GM23338 (cell line): Measurements from ENCODE around the gene CLEC2B. TPM values are rescaled to one million over a fixed set of nuclear protein-coding genes. Genes with fewer than 3 reads are reported as not detected.

Experiments used
- ATAC-seq: fragments of 200-7000 bp; cut with Tn5 transposase; 3 replicates; pipeline ENCODE4 v1.9.1; 2020
- DNase-seq: peaks from one replicate; pipeline ENCODE4 v3.0.0-alpha.2; 2015; ENCODE audit warnings: low spot score
- H2AFZ ChIP-seq: fragments of 200-600 bp; sonication (generic); 2 replicates; pipeline ENCODE4 v1.8.0; 2016; ENCODE audit warnings: antibody characterized with exemption, mild to moderate bottlenecking, moderate library complexity
- H3F3A ChIP-seq: fragments of 200-600 bp; sonication (generic); replicated peaks from 2 replicates; pipeline ENCODE4 v1.8.0; 2017; ENCODE audit warnings: antibody characterized with exemption, mixed run types, low read depth
- H3K27ac ChIP-seq: fragments of 200-600 bp; sonication (generic); 2 replicates; pipeline ENCODE4 v1.6.1; 2016; ENCODE audit warnings: low read depth
- H3K27me3 ChIP-seq: fragments of 200-600 bp; sonication (generic); 2 replicates; pipeline ENCODE4 v1.8.0; 2016; ENCODE audit warnings: mild to moderate bottlenecking, mixed run types, moderate library complexity; ENCODE audit not compliant: insufficient read depth
- H3K36me3 ChIP-seq: fragments of 200-600 bp; sonication (generic); 2 replicates; pipeline ENCODE4 v1.8.0; 2016; ENCODE audit warnings: mild to moderate bottlenecking; ENCODE audit not compliant: insufficient read depth
- H3K4me1 ChIP-seq: fragments of 200-600 bp; sonication (generic); 2 replicates; pipeline ENCODE4 v1.8.0; 2016; ENCODE audit warnings: mild to moderate bottlenecking, moderate library complexity; ENCODE audit not compliant: insufficient read depth
- H3K4me2 ChIP-seq: fragments of 200-600 bp; sonication (generic); 2 replicates; pipeline ENCODE4 v1.7.1; 2017; ENCODE audit warnings: mixed run types
- H3K4me3 ChIP-seq: fragments of 200-600 bp; sonication (generic); 2 replicates; pipeline ENCODE4 v1.6.1; 2016; ENCODE audit warnings: mixed run types
- H3K79me2 ChIP-seq: fragments of 200-600 bp; sonication (generic); replicated peaks from 2 replicates; pipeline ENCODE4 v1.8.0; 2017; ENCODE audit warnings: mild to moderate bottlenecking; ENCODE audit not compliant: insufficient read depth
- H3K9me2 ChIP-seq: fragments of 200-600 bp; sonication (generic); 2 replicates; pipeline ENCODE4 v1.8.0; 2017; ENCODE audit not compliant: insufficient read depth
- H4K20me1 ChIP-seq: fragments of 200-600 bp; sonication (generic); replicated peaks from 2 replicates; pipeline ENCODE4 v1.8.0; 2017; ENCODE audit warnings: mild to moderate bottlenecking; ENCODE audit not compliant: insufficient read depth
- H3K27ac Mint-ChIP-seq: 2 replicates; pipeline ENCODE4 v1.8.0; 2020; ENCODE audit warnings: inconsistent platforms, mild to moderate bottlenecking, moderate library complexity, mixed read lengths
- H3K27me3 Mint-ChIP-seq: 3 replicates; pipeline ENCODE4 v1.8.0; 2022; ENCODE audit warnings: low read depth, mild to moderate bottlenecking, moderate library complexity, mixed read lengths, inconsistent platforms; ENCODE audit not compliant: insufficient read depth, poor library complexity
- H3K36me3 Mint-ChIP-seq: 3 replicates; pipeline ENCODE4 v1.8.0; 2021; ENCODE audit warnings: low read depth, mild to moderate bottlenecking, inconsistent platforms, moderate library complexity, mixed read lengths
- H3K4me1 Mint-ChIP-seq: 3 replicates; pipeline ENCODE4 v1.8.0; 2020; ENCODE audit warnings: mild to moderate bottlenecking, inconsistent platforms, mixed read lengths
- H3K4me3 Mint-ChIP-seq: 3 replicates; pipeline ENCODE4 v1.8.0; 2021; ENCODE audit warnings: moderate library complexity, mild to moderate bottlenecking, inconsistent platforms, mixed read lengths
- H3K9me3 Mint-ChIP-seq: 3 replicates; pipeline ENCODE4 v1.8.0; 2020; ENCODE audit warnings: moderate library complexity, mild to moderate bottlenecking, inconsistent platforms, mixed read lengths
- CREB1 ChIP-seq: fragments of 250-450 bp; sonication (Bioruptor Pico); IDR thresholded peaks from 2 replicates; pipeline ENCODE4 v1.5.0; 2020; ENCODE audit warnings: low read depth, mild to moderate bottlenecking, moderate library complexity
- EZH2 ChIP-seq: fragments of 200-600 bp; sonication (generic); IDR thresholded peaks from one replicate; pipeline ENCODE4 v1.8.0; 2017; ENCODE audit warnings: antibody characterized with exemption, mild to moderate bottlenecking, low read depth; ENCODE audit not compliant: unreplicated experiment
- EZH2phosphoT487 ChIP-seq: fragments of 200-600 bp; sonication (generic); IDR thresholded peaks from one replicate; pipeline ENCODE4 v1.8.1; 2018; ENCODE audit warnings: antibody characterized with exemption; ENCODE audit not compliant: unreplicated experiment
- JUNB ChIP-seq: IDR thresholded peaks from one replicate; pipeline ENCODE4 v1.6.1; 2016; ENCODE audit warnings: antibody characterized with exemption; ENCODE audit not compliant: unreplicated experiment
- NANOG ChIP-seq: IDR thresholded peaks from 2 replicates; pipeline ENCODE4 v1.6.1; 2016; ENCODE audit warnings: antibody characterized with exemption, borderline replicate concordance
- POLR2AphosphoS5 ChIP-seq: IDR thresholded peaks from 2 replicates; pipeline ENCODE4 v1.6.1; 2016; ENCODE audit warnings: antibody characterized with exemption, low read depth
- STAT1 ChIP-seq: IDR thresholded peaks from one replicate; pipeline ENCODE4 v1.6.1; 2016; ENCODE audit warnings: antibody characterized with exemption; ENCODE audit not compliant: unreplicated experiment
- ZNF114 ChIP-seq: fragments of 250-450 bp; sonication (Bioruptor Pico); IDR thresholded peaks from 2 replicates; pipeline ENCODE4 v1.5.0; 2020; ENCODE audit warnings: mild to moderate bottlenecking, moderate library complexity
- ZNF331 ChIP-seq: fragments of 250-450 bp; sonication (Bioruptor Pico); IDR thresholded peaks from 2 replicates; pipeline ENCODE4 v1.5.0; 2020; ENCODE audit warnings: low read depth, mild to moderate bottlenecking, moderate library complexity
- polyA plus RNA-seq: library from polyadenylated mRNA; unstranded; fragments of >200 nt; fragmentation: Nextera tagmentation; extraction: Ambion mirVana; gene quantifications from 2 replicates; pipeline ENCODE4 v1.2.1, GENCODE V29; 2016
- total RNA-seq: library from RNA; depleted of rRNA; stranded (reverse); fragments of >200 nt; shearing (Covaris generic); gene quantifications from 2 replicates; pipeline ENCODE4 v1.2.3, GENCODE V29; 2014
- TF ChIP-seq, protein P1 (sequence below), 2 experiments: fragments of 200-600 bp in 1 of 2; sonication (generic) in 1 of 2; conservative IDR thresholded peaks; 2 replicates each; pipeline versions ENCODE4 v1.5.1 to v1.6.1; 2016 to 2017; ENCODE audit warnings: antibody characterized with exemption in 2 of 2, low read depth in 2 of 2, mild to moderate bottlenecking in 2 of 2, moderate library complexity in 1 of 2
- TF ChIP-seq, protein P2 (sequence below): IDR thresholded peaks from one replicate; pipeline ENCODE4 v1.6.1; 2018; ENCODE audit warnings: antibody characterized with exemption; ENCODE audit not compliant: unreplicated experiment
- TF ChIP-seq, protein P3 (sequence below): IDR thresholded peaks from 2 replicates; pipeline ENCODE4 v1.6.1; 2016; ENCODE audit warnings: antibody characterized with exemption

Gene CLEC2B
- total and polyA plus RNA-seq, 2 experiments from 2014 or later: not detected

DNA sequence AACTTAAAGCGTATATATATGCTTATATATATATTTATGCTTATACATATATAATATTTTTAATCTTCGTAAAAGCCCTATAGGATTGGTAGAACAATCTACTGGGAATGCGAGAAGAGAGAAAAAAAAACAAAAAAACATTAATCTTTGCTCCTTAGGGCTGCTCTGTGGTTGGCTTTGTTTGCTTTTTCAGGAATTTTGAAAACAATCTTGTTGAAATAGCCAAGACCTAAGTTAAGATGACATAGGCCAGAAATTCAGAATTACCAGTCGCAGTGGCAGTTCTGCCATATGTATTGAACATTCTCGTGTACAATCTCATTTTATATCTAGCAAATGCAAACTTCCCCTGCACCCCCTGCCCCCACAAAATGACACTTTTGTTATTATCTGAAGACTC, 12.8 kb upstream of the CLEC2B start (continued):
- TF ChIP-seq, protein P1, sequence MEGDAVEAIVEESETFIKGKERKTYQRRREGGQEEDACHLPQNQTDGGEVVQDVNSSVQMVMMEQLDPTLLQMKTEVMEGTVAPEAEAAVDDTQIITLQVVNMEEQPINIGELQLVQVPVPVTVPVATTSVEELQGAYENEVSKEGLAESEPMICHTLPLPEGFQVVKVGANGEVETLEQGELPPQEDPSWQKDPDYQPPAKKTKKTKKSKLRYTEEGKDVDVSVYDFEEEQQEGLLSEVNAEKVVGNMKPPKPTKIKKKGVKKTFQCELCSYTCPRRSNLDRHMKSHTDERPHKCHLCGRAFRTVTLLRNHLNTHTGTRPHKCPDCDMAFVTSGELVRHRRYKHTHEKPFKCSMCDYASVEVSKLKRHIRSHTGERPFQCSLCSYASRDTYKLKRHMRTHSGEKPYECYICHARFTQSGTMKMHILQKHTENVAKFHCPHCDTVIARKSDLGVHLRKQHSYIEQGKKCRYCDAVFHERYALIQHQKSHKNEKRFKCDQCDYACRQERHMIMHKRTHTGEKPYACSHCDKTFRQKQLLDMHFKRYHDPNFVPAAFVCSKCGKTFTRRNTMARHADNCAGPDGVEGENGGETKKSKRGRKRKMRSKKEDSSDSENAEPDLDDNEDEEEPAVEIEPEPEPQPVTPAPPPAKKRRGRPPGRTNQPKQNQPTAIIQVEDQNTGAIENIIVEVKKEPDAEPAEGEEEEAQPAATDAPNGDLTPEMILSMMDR (conservative IDR thresholded peaks at IDR 0.05; ENCODE audit: low read depth in 2 of 2): no peak
- TF ChIP-seq JUNB (no peak), ZNF114 (no peak), ZNF331 (no peak), NANOG (no peak), STAT1 (no peak), EZH2 (no peak), EZH2phosphoT487 (no peak), POLR2AphosphoS5 (no peak), CREB1 (no peak)
- TF ChIP-seq, protein P2, sequence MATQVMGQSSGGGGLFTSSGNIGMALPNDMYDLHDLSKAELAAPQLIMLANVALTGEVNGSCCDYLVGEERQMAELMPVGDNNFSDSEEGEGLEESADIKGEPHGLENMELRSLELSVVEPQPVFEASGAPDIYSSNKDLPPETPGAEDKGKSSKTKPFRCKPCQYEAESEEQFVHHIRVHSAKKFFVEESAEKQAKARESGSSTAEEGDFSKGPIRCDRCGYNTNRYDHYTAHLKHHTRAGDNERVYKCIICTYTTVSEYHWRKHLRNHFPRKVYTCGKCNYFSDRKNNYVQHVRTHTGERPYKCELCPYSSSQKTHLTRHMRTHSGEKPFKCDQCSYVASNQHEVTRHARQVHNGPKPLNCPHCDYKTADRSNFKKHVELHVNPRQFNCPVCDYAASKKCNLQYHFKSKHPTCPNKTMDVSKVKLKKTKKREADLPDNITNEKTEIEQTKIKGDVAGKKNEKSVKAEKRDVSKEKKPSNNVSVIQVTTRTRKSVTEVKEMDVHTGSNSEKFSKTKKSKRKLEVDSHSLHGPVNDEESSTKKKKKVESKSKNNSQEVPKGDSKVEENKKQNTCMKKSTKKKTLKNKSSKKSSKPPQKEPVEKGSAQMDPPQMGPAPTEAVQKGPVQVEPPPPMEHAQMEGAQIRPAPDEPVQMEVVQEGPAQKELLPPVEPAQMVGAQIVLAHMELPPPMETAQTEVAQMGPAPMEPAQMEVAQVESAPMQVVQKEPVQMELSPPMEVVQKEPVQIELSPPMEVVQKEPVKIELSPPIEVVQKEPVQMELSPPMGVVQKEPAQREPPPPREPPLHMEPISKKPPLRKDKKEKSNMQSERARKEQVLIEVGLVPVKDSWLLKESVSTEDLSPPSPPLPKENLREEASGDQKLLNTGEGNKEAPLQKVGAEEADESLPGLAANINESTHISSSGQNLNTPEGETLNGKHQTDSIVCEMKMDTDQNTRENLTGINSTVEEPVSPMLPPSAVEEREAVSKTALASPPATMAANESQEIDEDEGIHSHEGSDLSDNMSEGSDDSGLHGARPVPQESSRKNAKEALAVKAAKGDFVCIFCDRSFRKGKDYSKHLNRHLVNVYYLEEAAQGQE: no peak
- TF ChIP-seq, protein P3, sequence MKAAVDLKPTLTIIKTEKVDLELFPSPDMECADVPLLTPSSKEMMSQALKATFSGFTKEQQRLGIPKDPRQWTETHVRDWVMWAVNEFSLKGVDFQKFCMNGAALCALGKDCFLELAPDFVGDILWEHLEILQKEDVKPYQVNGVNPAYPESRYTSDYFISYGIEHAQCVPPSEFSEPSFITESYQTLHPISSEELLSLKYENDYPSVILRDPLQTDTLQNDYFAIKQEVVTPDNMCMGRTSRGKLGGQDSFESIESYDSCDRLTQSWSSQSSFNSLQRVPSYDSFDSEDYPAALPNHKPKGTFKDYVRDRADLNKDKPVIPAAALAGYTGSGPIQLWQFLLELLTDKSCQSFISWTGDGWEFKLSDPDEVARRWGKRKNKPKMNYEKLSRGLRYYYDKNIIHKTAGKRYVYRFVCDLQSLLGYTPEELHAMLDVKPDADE: no peak

DNA sequence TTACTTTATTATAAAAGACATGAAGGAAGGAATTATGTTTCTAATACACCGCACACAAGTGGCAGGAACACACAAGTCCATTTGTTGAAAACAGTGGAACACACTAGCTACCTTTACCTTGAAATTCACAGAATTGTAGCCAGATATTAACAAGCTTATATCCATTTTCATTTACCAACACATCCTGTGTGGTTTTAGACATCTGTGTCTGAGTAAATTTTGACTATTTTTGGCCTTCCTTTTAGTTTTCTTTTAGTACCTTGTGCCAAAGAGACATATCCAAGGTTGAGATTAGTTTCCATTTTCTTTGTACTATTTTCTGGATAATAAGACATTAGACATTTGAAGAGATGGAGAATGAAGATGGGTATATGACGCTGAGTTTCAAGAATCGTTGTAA, 12.1 kb upstream of the CLEC2B start, which contains the start of gene KLRF2:
Gene KLRF2 (plus strand): TSS at position 244 of the 400 bp plus-strand sequence. CDS start 107 bp downstream, at position 351.
- Mint-ChIP-seq H3K4me1 (peaks cover 10% of the 10 kb centered on the region; the same call in 2 of the 3 replicates), H3K9me3 (no peaks in the 10 kb centered on the region), H3K27ac (no peak within 1 kb of the TSS), H3K36me3 (no peaks in the 10 kb centered on the region), H3K4me3 (no peak within 1 kb of the TSS), H3K27me3 (no peaks in the 10 kb centered on the region)
- no peaks in the 10 kb centered on the region for H3K36me3 ChIP-seq
- H3K79me2 ChIP-seq: no peaks in the 10 kb centered on the region
- DNase-seq (no peak), ATAC-seq (no peak)
- no peak within 1 kb of the TSS for H3K27ac ChIP-seq
- no peaks in the 10 kb centered on the region for H3K27me3 ChIP-seq
- H3F3A ChIP-seq: no peaks in the 10 kb centered on the region
- no peaks in the 10 kb centered on the region for H4K20me1 ChIP-seq
- no peak within 1 kb of the TSS for H3K4me2 ChIP-seq
- no peak within 1 kb of the TSS for H3K4me3 ChIP-seq
- no peak within 1 kb of the TSS for H2AFZ ChIP-seq
- no peaks in the 10 kb centered on the region for H3K9me2 ChIP-seq
- no peaks in the 10 kb centered on the region for H3K4me1 ChIP-seq
- TF ChIP-seq POLR2AphosphoS5 (no peak), EZH2 (no peak), CREB1 (no peak), JUNB (no peak), NANOG (no peak), STAT1 (no peak), EZH2phosphoT487 (no peak)
- TF ChIP-seq, protein P1 (conservative IDR thresholded peaks at IDR 0.05; ENCODE audit: low read depth in 2 of 2): no peak
- TF ChIP-seq, protein P2: no peak
